ENCODE measurements around the gene CDK19.
"Not testable (repeated sequence)": the region's sequence is repeated elsewhere in the genome, so short reads cannot be mapped to it uniquely, and the experiment has no call there.

The CDK19 gene

GRCh38 chr6:110815411-110816409, at the start of gene CDK19:
CDK19 (minus strand) TSS chr6:110815469; CDS start chr6:110815136, 333 bp downstream.
- peak; percentile 97 for DNase-seq (ENCODE audit: low read depth)

GRCh38 chr6:110864824-110865223, 49.6 kb upstream of the CDK19 start:
- DNase-seq (ENCODE audit: low read depth): no peak

- no peak for DNase-seq (ENCODE audit: low read depth)
These were observed 44.1 kb upstream of the CDK19 start for GRCh38 chr6:110859335-110859792.

GRCh38 chr6:110858562-110859214, 43.4 kb upstream of the CDK19 start:
- no peak for DNase-seq (ENCODE audit: low read depth)

GRCh38 chr6:110858016-110858415, 42.7 kb upstream of the CDK19 start:
- no peak for DNase-seq (ENCODE audit: low read depth)

GRCh38 chr6:110856296-110856695, 41.0 kb upstream of the CDK19 start:
- no peak for DNase-seq (ENCODE audit: low read depth)

DNA sequence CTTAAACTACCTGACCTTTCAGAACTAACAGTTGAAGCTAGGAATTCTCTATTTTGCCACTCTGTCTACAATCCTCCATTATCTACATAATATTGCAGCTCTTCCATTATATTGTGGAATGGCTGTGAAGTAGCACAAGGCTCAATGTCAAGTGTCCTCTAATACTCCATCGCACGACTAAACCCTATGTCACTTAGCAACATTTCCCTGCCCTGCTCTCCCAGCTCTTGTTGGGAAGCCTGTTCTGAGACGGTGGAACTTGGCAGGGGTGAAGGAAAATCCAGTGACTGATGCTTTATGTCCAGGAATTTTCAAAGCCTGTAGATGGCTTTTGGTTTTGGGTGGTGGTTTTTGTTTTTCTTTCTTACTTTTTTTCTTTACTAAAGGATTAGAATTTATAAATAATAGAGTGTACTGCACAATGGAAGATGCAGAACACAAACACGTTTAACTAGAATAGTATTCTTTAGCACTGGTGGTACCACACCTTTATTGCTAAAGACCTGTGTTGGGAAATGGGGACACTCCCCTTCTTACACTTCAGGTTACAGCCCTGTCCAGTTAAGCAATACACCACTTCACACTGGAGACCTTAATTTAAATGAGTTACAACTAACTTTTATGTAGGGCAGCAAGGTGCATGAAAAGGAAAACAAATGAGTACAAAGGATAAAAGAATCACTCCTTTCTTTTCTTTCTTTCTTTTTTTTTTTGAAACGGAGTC, 38.6 kb upstream of the CDK19 start:
- no peak for DNase-seq (ENCODE audit: low read depth)

- DNase-seq (ENCODE audit: low read depth): no peak
These were observed 37.5 kb upstream of the CDK19 start for GRCh38 chr6:110852773-110853172.

GRCh38 chr6:110849781-110850180, 34.5 kb upstream of the CDK19 start:
- no peak for DNase-seq (ENCODE audit: low read depth)

DNA sequence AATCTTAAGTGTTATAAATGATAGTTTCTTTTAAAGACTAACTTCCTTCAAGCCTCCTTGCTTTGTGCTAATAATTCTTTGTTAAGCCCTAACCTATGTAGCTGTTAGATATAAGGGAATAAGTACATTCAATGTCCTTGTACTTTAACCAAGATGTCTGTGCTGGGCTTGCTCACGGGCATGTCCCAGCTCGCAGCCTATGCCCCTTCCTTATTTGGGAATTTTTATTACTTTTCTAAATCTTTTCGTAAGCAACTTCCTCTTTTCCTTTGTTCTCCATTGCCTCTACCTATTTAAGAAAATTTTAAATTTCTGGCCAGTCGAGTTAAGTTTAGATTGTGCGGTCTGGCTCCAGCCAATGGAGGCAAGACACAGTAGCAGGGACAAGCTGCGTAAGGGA, 26.0 kb upstream of the CDK19 start:
- no peak for DNase-seq (ENCODE audit: low read depth)

GRCh38 chr6:110835751-110836150, 20.5 kb upstream of the CDK19 start:
- DNase-seq (ENCODE audit: low read depth): not testable (repeated sequence)

DNA sequence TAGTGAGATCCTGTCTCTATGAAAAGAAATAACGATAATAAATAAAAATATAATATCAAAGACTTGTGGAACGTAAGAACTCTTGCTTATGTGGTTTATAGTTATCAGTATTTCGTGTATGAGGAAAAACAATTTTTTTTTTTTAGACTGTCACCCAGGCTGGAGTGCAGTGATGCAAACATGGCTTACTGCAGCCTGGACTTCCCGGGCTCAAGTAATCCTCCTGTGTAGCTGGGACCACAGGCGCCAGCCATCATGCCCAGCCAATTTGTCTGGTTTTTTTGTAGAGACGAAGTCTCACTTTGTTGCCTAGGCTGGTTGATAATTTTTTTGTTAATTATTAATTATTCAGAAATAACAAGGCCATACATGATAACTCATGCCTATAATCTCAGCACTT, 18.6 kb upstream of the CDK19 start:
- no peak for DNase-seq (ENCODE audit: low read depth)

GRCh38 chr6:110831405-110831804, 16.1 kb upstream of the CDK19 start:
- DNase-seq (ENCODE audit: low read depth): no peak

GRCh38 chr6:110828396-110828795, 13.1 kb upstream of the CDK19 start:
- no peak for DNase-seq (ENCODE audit: low read depth)

GRCh38 chr6:110826236-110827129, 11.2 kb upstream of the CDK19 start:
- DNase-seq (ENCODE audit: low read depth): no peak

GRCh38 chr6:110823146-110823545, 7.9 kb upstream of the CDK19 start:
- DNase-seq (ENCODE audit: low read depth): no peak

DNA sequence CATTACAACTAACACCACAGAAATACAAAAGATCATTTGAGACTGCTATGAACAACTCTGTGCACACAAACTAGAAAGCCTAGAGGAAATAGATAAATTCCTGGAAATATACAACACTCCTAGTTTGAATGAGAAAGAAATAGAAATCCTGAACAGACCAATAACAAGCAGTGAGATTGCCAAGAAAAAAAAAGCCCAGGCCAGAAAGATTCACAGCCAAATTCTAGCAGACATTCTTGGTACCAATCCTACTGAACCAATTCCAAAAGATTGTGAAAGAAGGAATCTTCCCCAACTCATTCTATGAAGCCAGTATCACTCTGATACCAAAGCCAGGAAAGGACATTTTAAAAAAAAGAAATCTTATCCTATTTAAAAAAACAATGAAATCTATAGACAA, 7.0 kb upstream of the CDK19 start:
- no peak for DNase-seq (ENCODE audit: low read depth)

GRCh38 chr6:110816677-110817076, 1.4 kb upstream of the CDK19 start:
- DNase-seq (ENCODE audit: low read depth): no peak

DNA sequence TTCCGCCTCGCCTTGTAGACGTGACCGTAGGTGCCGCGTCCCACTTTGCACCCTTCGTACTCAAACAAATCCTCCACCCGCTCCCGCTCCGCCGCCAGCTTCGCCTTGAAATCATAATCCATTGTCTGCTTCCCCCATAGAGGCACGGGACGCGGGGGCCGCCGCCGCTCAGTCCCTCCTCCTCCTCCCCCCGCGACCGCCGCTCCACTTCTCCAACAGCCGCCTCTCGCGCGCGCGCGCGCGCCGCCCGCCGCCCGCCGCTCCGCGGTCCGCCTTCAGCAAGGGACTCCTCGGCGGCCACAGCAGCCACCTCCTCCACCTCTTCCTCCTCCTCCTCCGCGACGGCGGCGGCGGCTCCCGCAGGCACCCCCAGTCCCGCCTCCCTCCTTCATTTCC, 256 bp downstream of the CDK19 start:
- no peak for DNase-seq (ENCODE audit: low read depth)

- peak; percentile 41 for DNase-seq (ENCODE audit: low read depth)
These were observed 911 bp downstream of the CDK19 start for GRCh38 chr6:110814102-110815014.

Data from activated T-cell treated with anti-CD3 and anti-CD28 coated beads for 1 hour (primary cell).